ENCODE results near the gene PHLPP1. TPM values are rescaled to one million over a fixed set of nuclear protein-coding genes. Genes with fewer than 3 reads are reported as not detected.
A peak's percentile ranks its signal among the peaks of the same experiment; 100 is the strongest.

Gene PHLPP1
- total and polyA plus RNA-seq, 9 of the 15 experiments (the other 6 are each of a cell fraction or from before 2014, with no cell fraction given) = 0.56 to 9.0 (median 4.5) TPM

- peak; percentile 70 for TF ChIP-seq GMEB1 (CRISPR knock-in tag; IDR thresholded peaks at IDR 0.05)
- peak; percentile 95 for TF ChIP-seq NR2C1 (IDR thresholded peaks at IDR 0.05)
- TF ChIP-seq NR2C1 (tag; IDR thresholded peaks at IDR 0.05) = peak; percentile 97
- TF ChIP-seq RAD21 (CRISPR knock-in tag; conservative IDR thresholded peaks at IDR 0.05 in 1 of 2, IDR thresholded peaks at IDR 0.05 in 1 of 2) = peak; percentile 68 to 76
- TF ChIP-seq PHF20 (IDR thresholded peaks at IDR 0.05; ENCODE audit: partially characterized antibody) = peak; percentile 64
- no peak for TF ChIP-seq ZKSCAN3 (CRISPR knock-in tag; IDR thresholded peaks at IDR 0.05)
- no peak for TF ChIP-seq ZNF785 (CRISPR knock-in tag; IDR thresholded peaks at IDR 0.05)
- peak; percentile 95 for TF ChIP-seq ZNF143 (CRISPR knock-in tag; IDR thresholded peaks at IDR 0.05)
- no peak for TF ChIP-seq JUNB (CRISPR knock-in tag; conservative IDR thresholded peaks at IDR 0.05)
- peak; percentile 91 for TF ChIP-seq NR2C2 (CRISPR knock-in tag; IDR thresholded peaks at IDR 0.05)
- peak; percentile 98 for TF ChIP-seq NR2C2 (tag; IDR thresholded peaks at IDR 0.05)
- peak in 1 of 3 experiments; percentile 18 for TF ChIP-seq YY1 (IDR thresholded peaks at IDR 0.05; ENCODE audit: borderline replicate concordance in 1 of 3, control insufficient read depth in 1 of 3, extremely low read depth in 1 of 3, insufficient read depth in 3 of 3, insufficient read length in 1 of 3, insufficient replicate concordance in 2 of 3, low read depth in 1 of 3, low read length in 2 of 3)
- TF ChIP-seq ZNF644 (tag; IDR thresholded peaks at IDR 0.05; ENCODE audit: low read depth) = 0 out of 2 replicates have a peak, but pooled peaks have one; percentile 79
Observed at GRCh38 chr18:62714671-62715435, 488 bp upstream of the PHLPP1 start (continued).
